GM18526 (cell line): ENCODE measurements around the gene TMA7.

Source experiments
- POLR2A ChIP-seq: IDR thresholded peaks from 3 replicates; pipeline ENCODE4 v1.6.1; 2011; ENCODE audit not compliant: insufficient read length; ENCODE audit errors: extremely low read depth

The TMA7 gene

DNA sequence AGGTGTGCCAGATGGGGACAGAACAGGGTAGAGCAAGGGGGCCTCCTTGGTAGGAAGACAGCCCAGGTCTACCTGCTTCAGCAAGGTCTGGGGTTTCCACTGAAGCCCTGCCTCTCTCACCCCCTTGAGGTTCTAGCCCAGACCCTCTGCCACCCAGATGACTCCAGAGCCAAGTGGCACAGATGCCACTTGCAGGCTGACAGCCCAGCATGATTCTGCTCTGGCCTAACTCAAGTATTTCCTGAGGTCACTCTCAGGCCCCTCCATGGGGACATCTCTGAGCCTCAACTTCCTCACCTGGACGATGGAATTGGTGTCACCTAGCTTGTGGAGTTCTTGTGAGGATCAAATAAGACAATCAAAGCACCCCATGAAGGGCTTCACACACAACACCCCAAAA is 34.1 kb upstream of the TMA7 start:
- no peak for TF ChIP-seq POLR2A

- TF ChIP-seq POLR2A = no peak
Measured at GRCh38 chr3:48406443-48407431, 33.3 kb upstream of the TMA7 start.

DNA sequence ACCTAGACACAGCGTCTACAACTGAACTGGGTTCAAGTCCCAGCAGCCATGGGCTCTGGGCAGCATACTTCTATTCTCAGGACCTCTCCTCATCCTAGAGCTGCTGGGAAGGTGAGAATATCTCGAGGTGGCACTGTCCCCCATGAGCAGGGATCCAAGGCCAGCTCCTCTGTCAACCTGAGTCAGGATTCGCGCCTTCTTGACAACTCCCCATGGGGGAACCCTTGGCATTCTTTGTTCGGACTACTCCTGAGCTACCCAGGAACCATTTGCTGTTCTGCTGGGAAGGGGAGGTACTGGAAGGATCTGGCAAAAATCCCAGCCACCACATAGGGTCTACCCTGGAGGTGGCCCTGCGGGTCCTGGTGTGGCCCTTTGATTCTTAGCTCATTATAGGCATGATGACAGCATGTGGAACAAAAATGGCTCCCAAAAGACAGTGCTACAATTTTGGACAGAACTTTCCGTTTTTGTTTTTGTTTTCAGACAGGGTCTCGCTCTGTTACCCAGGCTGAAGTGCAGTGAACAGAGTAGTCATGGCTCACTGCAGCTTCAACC is 32.4 kb upstream of the TMA7 start:
- no peak for TF ChIP-seq POLR2A

DNA sequence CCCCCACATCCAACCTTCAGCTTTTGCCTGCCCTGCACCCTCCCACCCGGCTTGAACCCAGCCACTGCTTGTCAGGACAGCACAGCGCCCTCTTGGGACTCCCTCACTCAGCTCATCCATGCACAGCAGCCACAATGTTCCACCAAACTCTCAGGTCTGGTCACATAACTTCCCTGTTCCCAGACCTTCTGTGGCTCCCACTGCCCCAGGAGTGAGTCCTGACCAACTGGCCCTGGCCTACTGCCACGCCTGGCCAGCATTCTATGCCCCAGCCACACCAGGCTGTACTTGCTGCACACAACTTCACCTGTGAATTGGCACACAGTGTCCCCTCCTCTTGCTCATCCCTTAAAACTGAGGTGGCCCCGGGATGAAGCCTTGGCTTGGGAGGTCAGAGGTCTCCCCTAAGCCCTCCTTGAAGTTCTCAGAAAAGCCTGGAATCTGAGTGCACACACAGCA is 31.2 kb upstream of the TMA7 start:
- no peak for TF ChIP-seq POLR2A

GRCh38 chr3:48409291-48410201 is 30.5 kb upstream of the TMA7 start:
- TF ChIP-seq POLR2A = no peak

DNA sequence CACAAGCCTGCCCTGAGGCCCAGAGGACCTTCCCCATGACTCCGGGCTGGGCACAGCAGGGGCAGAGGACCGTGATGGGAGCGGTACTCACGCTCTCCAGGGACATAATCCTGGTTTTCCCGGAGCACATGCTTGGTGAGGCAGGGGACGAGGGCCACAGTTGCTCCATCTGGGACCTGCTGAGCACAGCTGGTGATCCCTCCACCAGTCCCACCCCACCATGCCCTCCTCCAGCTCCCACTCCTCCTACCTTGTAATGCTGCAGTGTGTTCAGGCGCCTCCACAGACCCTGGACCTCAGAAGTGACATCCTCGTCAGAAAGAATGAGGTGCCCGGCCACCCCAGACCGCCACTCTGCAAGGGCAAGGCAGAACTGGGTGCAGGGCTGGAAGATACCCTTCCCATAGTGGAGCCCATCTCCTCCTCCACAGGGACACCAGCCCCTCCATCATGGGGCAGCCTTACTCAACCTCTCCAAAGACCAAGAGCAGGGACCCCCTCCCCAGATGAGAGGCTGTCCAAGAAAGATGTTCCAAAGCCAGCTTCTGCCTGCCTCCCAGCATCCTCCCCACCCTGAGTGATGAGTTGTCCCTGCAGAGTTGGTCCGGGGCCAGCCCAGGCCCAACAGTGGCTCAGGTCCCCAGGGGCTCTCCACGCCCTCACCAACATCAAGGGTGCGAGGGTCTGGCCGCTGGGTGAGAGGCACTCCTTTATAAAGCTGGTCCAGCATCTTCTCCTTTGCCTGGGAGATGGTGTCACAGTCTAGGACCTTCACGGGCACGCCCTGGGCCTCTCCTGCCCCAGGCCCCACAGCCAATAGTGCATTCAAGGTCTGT is 29.6 kb upstream of the TMA7 start:
- TF ChIP-seq POLR2A = no peak

GRCh38 chr3:48411041-48411588 is 28.9 kb upstream of the TMA7 start:
- TF ChIP-seq POLR2A = no peak

- no peak for TF ChIP-seq POLR2A
Measured at GRCh38 chr3:48411606-48412374, 28.3 kb upstream of the TMA7 start.

- no peak for TF ChIP-seq POLR2A
Measured at GRCh38 chr3:48412375-48413001, 27.6 kb upstream of the TMA7 start.

- no peak for TF ChIP-seq POLR2A
Measured at GRCh38 chr3:48413086-48413485, 27.0 kb upstream of the TMA7 start.

- no peak for TF ChIP-seq POLR2A
Measured at GRCh38 chr3:48413611-48414010, 26.4 kb upstream of the TMA7 start.

DNA sequence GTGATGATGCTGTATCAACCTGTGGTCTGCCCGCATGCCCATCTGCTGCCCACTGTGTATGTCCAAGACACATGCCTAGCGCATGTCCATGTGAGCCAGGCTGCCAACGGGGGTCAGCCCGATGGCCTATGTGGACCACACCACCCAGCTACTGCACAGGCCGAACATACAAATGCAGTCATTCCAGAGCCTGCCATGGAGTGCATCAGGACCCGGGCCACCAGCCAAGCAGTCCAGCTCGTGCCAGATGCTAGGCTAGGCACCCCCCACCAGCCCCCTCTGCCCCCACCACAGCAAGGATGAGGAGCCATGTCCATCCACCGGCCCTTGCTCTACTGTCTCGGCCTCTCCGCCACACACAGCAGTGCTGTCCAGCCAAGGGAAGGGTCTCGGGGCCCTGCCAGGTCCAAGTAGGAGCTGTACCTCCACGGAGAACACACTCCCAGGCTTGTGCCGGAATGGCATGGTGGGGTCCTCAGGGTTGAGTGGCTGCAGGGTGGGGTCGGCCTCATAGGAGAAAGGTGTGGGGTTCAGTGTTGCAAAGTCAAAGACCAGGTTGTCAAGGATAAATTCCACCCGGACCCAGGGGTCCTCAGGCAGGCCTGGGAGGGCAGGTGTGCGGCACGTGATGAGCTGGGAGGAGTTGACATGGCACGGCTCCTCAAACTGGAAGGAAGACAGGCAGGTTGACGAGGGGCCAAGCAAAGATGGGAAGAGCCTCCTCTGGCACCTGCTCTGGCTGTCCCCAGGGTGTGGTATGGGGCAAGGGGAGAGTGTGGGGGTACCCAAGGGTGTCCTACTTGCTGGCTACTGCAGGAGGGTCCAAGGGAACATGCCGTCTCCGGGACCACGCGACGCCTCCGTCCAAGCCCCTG is 25.4 kb upstream of the TMA7 start:
- TF ChIP-seq POLR2A = no peak

DNA sequence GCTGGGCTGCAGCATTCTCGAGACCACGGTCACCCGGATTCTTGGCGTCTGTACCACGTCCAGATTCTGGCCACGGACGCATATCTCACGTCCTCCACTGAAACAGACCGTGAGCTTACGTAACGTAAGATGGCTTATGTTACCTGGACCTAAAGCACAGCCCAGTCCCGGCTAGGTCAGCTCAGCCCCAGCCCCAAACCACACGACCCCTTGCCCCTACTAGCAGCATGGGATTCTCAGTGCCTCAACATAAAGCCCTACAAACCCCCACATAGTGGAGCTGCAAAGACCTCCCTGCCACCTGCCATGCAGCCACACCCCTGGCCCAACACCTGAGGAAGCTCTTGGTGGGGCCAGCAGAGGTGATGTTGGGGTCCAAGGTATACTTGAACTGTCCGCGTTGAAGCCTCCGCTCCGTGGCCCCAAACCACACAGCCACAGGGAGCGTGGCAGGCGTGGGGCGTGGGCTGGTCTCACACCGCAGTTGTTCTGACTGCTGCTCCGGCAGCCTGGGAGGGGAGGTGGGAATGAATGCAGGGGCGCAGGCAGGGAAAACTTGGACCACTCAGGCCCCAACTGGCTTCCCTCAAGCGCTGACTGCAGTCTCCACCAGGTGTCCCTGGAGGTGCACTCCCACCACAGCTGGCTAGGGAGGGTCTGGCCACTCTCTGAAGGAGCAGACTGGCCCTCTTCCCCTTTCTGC is 24.7 kb upstream of the TMA7 start:
- no peak for TF ChIP-seq POLR2A
